HL-60 (cell line): ENCODE results near the gene GRID1.

Experiments
- DNase-seq, 2 experiments: peaks; one replicate each; pipeline ENCODE4 v3.0.0-alpha.2; 2010 to 2020; ENCODE audit warnings: low read depth in 1 of 2, low spot score in 1 of 2
- H3K27ac ChIP-seq: fragments of 250-450 bp; sonication (Bioruptor Pico); replicated peaks from 2 replicates; pipeline ENCODE4 v1.5.1; 2020; ENCODE audit warnings: mild to moderate bottlenecking, moderate library complexity
- H3K27me3 ChIP-seq: fragments of 250-450 bp; sonication (Bioruptor Pico); 2 replicates; pipeline ENCODE4 v1.5.1; 2021; ENCODE audit warnings: mild to moderate bottlenecking, moderate library complexity; ENCODE audit not compliant: insufficient read depth, poor library complexity, severe bottlenecking
- H3K4me3 ChIP-seq: replicated peaks from 2 replicates; pipeline ENCODE4 v1.5.1; 2011; ENCODE audit warnings: mild to moderate bottlenecking, control low read depth, low read length; ENCODE audit not compliant: insufficient read depth
- GABPA ChIP-seq: IDR thresholded peaks from 2 replicates; pipeline ENCODE4 v1.6.1; 2012; ENCODE audit warnings: low read depth
- POLR2AphosphoS5 ChIP-seq: IDR thresholded peaks from 2 replicates; pipeline ENCODE4 v1.6.1; 2012; ENCODE audit warnings: low read depth
- SPI1 ChIP-seq: IDR thresholded peaks from 2 replicates; pipeline ENCODE4 v1.6.1; 2012; ENCODE audit warnings: low read depth, mild to moderate bottlenecking, borderline replicate concordance
- TF ChIP-seq, protein P1 (sequence below): IDR thresholded peaks from 2 replicates; pipeline ENCODE4 v1.6.1; 2012; ENCODE audit warnings: low read depth; ENCODE audit not compliant: insufficient replicate concordance
- TF ChIP-seq, protein P2 (sequence below): IDR thresholded peaks from one replicate; pipeline ENCODE4 v1.5.1; 2011; ENCODE audit warnings: low read length, control low read depth, inconsistent platforms; ENCODE audit not compliant: insufficient read depth

Gene GRID1

GRCh38 chr10:85959239-85959638, 407.4 kb downstream of the GRID1 start:
- TF ChIP-seq POLR2AphosphoS5 = no peak
- no peak for TF ChIP-seq SPI1
- no peak for TF ChIP-seq GABPA
- TF ChIP-seq, protein P1, sequence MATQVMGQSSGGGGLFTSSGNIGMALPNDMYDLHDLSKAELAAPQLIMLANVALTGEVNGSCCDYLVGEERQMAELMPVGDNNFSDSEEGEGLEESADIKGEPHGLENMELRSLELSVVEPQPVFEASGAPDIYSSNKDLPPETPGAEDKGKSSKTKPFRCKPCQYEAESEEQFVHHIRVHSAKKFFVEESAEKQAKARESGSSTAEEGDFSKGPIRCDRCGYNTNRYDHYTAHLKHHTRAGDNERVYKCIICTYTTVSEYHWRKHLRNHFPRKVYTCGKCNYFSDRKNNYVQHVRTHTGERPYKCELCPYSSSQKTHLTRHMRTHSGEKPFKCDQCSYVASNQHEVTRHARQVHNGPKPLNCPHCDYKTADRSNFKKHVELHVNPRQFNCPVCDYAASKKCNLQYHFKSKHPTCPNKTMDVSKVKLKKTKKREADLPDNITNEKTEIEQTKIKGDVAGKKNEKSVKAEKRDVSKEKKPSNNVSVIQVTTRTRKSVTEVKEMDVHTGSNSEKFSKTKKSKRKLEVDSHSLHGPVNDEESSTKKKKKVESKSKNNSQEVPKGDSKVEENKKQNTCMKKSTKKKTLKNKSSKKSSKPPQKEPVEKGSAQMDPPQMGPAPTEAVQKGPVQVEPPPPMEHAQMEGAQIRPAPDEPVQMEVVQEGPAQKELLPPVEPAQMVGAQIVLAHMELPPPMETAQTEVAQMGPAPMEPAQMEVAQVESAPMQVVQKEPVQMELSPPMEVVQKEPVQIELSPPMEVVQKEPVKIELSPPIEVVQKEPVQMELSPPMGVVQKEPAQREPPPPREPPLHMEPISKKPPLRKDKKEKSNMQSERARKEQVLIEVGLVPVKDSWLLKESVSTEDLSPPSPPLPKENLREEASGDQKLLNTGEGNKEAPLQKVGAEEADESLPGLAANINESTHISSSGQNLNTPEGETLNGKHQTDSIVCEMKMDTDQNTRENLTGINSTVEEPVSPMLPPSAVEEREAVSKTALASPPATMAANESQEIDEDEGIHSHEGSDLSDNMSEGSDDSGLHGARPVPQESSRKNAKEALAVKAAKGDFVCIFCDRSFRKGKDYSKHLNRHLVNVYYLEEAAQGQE = no peak
- TF ChIP-seq, protein P2, sequence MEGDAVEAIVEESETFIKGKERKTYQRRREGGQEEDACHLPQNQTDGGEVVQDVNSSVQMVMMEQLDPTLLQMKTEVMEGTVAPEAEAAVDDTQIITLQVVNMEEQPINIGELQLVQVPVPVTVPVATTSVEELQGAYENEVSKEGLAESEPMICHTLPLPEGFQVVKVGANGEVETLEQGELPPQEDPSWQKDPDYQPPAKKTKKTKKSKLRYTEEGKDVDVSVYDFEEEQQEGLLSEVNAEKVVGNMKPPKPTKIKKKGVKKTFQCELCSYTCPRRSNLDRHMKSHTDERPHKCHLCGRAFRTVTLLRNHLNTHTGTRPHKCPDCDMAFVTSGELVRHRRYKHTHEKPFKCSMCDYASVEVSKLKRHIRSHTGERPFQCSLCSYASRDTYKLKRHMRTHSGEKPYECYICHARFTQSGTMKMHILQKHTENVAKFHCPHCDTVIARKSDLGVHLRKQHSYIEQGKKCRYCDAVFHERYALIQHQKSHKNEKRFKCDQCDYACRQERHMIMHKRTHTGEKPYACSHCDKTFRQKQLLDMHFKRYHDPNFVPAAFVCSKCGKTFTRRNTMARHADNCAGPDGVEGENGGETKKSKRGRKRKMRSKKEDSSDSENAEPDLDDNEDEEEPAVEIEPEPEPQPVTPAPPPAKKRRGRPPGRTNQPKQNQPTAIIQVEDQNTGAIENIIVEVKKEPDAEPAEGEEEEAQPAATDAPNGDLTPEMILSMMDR = no peak
- no peak for DNase-seq
- H3K4me3 ChIP-seq = no peak overlapping the region

GRCh38 chr10:85950921-85951320, 415.7 kb downstream of the GRID1 start:
- DNase-seq = no peak
- TF ChIP-seq, protein P1 = no peak
- TF ChIP-seq, protein P2 = no peak
- TF ChIP-seq GABPA (no peak), POLR2AphosphoS5 (no peak), SPI1 (no peak)
- Histone ChIP-seq H3K27ac (no peak overlapping the region), H3K4me3 (no peak overlapping the region), H3K27me3 (no peaks in the 10 kb centered on the region)

More at GRCh38 chr10:85959239-85959638, 407.4 kb downstream of the GRID1 start:
- Histone ChIP-seq H3K27me3 (no peaks in the 10 kb centered on the region), H3K27ac (no peak overlapping the region)

GRCh38 chr10:85946713-85947326, 419.8 kb downstream of the GRID1 start:
- TF ChIP-seq, protein P2 = no peak
- TF ChIP-seq, protein P1 = no peak
- TF ChIP-seq SPI1 = peak; percentile 92
- no peak overlapping the region for H3K27ac ChIP-seq
- DNase-seq = peak in 1 of 2 experiments; percentile 51
- no peak overlapping the region for H3K4me3 ChIP-seq
- H3K27me3 ChIP-seq = no peaks in the 10 kb centered on the region
